ENCODE measurements around the gene KCNJ6.

DNA sequence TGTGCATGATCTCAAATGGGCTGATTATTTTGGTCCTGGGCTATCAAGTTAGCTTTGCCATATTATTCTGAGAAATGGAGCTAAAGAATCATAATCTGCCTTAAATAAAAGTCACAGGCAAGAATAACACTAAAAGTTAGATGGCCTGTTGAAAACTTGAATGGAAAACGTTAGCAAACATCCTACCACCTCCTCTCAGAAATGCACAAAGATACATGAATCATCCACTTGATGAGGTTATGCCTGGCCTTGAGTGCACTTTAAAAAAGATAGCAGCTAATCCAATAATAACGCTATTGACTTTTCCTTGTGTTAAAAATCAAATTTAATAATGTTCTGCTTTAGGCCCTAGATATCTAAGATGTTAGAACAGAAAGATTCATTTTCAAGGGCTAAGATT is 108.0 kb downstream of the KCNJ6 start:
- TF ChIP-seq CTCF (IDR thresholded peaks at IDR 0.05 in 4 of 5, conservative IDR thresholded peaks at IDR 0.05 in 1 of 5) (no peak), POLR2A (IDR thresholded peaks at IDR 0.05) (no peak)
